ENCODE data around the gene TUBB4B.

DNA sequence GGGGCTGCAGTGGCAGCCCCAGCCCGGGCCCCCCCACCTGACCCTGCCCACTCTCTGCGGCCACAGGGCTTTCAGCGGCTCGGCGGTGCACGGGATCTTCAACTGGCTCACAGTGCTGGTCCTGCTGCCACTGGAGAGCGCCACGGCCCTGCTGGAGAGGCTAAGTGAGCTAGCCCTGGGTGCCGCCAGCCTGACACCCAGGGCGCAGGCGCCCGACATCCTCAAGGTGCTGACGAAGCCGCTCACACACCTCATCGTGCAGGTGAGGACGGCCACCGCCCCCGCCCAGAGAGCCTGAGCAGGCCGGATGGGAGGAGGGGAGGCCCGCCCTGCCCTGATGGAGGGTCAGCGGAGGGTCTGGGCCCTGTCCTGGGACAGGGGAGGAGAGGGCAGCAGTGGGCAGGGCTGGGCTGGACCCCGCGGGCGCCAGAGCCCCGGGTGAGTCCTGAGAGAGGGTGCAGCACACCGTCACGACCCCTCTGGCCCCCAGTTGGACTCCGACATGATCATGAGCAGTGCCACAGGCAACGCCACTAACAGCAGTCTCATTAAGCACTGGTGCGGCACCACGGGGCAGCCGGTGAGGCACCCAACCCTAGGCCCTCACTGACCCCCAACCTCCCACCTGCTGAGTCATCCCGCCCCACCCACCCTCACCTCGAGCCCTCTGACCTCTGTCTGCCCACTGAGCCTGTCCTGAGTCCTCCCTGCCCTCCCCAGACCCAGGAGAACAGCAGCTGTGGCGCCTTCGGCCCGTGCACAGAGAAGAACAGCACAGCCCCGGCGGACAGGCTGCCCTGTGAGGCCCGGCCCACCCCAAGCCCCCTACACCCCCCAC, 7.7 kb upstream of the TUBB4B start:
- TF ChIP-seq, protein P1, sequence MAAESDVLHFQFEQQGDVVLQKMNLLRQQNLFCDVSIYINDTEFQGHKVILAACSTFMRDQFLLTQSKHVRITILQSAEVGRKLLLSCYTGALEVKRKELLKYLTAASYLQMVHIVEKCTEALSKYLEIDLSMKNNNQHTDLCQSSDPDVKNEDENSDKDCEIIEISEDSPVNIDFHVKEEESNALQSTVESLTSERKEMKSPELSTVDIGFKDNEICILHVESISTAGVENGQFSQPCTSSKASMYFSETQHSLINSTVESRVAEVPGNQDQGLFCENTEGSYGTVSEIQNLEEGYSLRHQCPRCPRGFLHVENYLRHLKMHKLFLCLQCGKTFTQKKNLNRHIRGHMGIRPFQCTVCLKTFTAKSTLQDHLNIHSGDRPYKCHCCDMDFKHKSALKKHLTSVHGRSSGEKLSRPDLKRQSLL (tag by site-specific recombination; IDR thresholded peaks at IDR 0.05): no peak
- TF ChIP-seq, protein P2, sequence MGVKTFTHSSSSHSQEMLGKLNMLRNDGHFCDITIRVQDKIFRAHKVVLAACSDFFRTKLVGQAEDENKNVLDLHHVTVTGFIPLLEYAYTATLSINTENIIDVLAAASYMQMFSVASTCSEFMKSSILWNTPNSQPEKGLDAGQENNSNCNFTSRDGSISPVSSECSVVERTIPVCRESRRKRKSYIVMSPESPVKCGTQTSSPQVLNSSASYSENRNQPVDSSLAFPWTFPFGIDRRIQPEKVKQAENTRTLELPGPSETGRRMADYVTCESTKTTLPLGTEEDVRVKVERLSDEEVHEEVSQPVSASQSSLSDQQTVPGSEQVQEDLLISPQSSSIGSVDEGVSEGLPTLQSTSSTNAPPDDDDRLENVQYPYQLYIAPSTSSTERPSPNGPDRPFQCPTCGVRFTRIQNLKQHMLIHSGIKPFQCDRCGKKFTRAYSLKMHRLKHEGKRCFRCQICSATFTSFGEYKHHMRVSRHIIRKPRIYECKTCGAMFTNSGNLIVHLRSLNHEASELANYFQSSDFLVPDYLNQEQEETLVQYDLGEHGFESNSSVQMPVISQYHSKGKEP (tag by site-specific recombination; IDR thresholded peaks at IDR 0.05): no peak

Measured in HEK293 (cell line).